GM12872 (cell line): ENCODE measurements around the gene CSAD.

Source experiments
- TF ChIP-seq, protein P1 (sequence below): IDR thresholded peaks from 3 replicates; pipeline ENCODE4 v1.5.1; 2011; ENCODE audit warnings: low read depth, mild to moderate bottlenecking, low read length, moderate library complexity; ENCODE audit not compliant: insufficient read depth

CSAD gene

DNA sequence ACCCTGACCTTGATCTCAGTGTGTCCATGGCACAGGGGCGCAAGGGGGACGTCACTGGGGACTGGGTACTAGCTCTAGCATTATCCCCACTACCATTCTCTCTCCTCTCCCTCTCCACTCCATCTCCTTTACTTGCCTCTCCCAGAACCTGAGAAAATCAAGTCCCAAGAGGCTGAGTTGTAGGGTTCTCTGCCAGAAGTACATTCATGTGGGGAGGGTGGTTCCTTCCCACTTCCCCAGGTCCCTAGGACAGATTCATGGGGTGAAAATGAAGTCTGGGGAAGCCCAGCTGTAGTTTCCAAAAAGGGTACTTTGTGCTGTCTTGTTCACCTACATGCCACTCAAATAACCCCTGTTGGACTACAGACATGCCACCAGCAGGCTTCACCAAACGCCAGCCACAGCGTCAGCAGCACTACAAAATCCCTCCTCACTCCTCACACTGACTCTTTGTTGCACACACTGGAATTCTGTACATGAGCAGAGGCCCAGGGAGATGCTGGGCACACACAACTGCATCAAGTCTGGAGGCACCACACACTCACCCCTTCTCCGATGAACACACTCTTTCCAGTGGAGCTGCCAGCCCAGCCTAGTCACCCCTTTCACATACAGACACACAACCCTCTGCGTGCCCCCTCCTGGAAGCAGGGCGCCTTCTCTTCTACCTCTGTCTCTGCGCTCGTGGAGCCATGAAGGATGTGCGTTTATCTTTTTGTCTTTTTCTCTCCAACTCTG, 44.3 kb upstream of the CSAD start:
- TF ChIP-seq, protein P1, sequence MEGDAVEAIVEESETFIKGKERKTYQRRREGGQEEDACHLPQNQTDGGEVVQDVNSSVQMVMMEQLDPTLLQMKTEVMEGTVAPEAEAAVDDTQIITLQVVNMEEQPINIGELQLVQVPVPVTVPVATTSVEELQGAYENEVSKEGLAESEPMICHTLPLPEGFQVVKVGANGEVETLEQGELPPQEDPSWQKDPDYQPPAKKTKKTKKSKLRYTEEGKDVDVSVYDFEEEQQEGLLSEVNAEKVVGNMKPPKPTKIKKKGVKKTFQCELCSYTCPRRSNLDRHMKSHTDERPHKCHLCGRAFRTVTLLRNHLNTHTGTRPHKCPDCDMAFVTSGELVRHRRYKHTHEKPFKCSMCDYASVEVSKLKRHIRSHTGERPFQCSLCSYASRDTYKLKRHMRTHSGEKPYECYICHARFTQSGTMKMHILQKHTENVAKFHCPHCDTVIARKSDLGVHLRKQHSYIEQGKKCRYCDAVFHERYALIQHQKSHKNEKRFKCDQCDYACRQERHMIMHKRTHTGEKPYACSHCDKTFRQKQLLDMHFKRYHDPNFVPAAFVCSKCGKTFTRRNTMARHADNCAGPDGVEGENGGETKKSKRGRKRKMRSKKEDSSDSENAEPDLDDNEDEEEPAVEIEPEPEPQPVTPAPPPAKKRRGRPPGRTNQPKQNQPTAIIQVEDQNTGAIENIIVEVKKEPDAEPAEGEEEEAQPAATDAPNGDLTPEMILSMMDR, result no peak

DNA sequence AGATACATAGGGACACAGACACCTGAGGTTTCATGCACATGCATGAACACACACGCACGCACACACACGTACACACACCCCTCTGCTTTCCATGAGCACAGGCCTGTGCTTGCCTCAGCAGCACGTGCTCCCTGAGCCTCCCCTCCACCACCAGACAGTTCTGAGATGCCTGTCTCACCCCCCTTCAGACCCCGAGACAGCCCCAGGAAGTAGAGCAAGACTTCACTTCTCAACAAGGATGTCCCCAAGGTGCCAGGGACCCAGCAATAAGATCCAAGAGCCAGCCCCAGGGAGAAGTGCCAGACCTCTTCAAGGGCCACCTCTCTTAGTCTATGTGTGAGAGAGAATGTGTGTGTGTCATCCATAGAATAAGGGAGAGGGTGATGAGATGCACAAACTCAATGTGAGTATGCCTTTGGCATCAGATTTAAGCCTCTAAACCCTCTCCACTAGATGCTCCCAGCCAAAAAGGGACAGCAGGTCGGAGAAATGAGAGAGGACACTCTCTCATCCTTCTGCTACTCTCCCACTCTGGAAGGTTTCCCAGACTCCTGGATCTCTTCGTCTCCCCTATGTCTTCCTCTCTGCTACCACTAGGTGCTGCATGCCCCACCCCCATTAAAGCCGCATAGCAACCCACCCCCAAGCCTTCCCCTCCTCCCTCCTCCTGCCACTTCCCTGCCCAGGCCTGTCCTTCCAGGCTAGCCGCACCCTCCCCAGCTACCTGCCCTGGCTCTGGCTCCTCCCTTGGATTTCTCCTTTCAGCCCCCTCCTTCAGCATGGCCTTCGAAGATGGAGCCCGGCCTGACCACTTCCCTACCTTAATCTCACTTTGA, 43.6 kb upstream of the CSAD start:
- TF ChIP-seq, protein P1, result peak; percentile 26; the same call in 1 of the 3 replicates

DNA sequence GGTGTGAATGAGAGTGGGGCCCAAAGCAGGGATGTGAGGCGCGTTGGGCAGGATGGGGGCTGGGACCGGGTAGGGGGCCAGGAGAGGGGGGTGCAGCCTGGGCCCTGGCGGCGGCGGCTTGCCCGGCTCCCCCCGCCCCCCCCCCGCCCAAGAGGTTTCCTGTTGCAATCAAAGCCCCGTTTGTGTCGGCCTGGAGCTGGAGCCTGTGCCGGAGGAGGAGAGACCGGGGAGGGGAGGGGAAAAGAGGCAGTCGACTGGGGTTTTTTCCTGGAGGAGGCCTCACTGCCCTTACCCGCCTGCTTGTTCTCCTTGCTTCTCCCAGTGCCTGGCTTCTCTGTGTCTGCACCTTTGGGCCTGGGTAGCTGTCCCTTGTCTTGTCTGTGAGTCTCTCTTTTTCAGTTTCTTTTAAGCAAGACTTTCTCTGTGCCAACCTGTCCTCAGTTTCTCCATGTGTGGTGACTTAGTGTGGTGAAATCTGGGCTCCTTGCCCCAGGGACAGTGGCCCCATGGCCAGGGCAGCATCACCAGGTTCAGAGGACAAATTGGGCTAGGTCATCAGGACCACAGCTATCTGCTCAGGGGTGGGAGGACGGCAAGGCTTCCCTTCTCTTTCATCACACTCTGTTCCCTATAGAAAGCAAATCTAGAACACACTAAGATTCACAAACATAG, 42.8 kb upstream of the CSAD start:
- TF ChIP-seq, protein P1, result no peak

DNA sequence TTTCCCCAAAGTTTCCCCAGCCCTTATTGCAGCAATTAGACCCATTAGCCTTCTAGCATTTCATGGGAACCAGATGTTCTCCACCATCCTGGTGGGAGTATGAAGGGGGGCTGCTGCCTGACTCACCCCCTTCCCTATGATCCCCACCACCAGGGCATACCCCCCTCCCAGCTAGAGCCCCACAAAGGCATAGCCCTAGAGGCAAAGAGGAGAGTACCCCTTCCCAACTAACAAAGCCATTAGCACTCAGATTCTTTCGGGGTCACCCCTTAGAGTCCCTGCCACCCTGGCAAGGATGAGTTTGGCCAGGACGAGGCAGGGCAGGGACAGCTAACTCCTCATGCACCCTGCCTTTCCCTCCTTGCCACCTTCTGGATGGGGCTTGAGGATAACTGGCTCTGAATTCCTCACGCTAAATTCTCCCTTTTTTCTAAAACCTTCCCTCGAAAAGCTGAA, 42.1 kb upstream of the CSAD start:
- TF ChIP-seq, protein P1, result no peak

DNA sequence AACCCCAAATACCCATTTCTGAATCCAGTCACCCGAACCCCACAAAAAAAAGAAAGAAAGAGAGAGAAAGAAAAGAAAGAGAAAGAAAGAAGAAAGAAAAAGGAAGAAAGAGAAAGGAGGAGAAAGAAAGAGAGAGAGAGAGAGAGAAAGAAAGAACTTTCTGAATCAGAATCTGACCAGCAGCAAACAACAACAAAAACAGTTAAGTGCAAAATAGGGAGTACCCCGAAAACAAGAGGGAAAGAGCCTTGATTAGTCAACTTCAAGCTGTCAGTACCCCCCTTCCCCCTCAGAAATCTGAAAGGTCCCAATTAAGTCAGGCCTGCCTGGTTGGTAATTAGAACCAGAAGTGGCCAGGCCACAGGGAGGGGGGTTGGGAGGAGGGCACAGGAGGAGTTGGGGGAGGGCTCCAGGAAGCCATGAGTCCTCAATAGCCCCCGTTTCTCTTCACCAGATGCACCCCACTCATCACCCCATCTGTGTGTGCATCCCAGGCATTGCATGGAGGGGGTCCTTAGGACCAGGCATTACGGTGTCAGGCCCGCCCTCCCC, 41.5 kb upstream of the CSAD start:
- TF ChIP-seq, protein P1, result no peak

DNA sequence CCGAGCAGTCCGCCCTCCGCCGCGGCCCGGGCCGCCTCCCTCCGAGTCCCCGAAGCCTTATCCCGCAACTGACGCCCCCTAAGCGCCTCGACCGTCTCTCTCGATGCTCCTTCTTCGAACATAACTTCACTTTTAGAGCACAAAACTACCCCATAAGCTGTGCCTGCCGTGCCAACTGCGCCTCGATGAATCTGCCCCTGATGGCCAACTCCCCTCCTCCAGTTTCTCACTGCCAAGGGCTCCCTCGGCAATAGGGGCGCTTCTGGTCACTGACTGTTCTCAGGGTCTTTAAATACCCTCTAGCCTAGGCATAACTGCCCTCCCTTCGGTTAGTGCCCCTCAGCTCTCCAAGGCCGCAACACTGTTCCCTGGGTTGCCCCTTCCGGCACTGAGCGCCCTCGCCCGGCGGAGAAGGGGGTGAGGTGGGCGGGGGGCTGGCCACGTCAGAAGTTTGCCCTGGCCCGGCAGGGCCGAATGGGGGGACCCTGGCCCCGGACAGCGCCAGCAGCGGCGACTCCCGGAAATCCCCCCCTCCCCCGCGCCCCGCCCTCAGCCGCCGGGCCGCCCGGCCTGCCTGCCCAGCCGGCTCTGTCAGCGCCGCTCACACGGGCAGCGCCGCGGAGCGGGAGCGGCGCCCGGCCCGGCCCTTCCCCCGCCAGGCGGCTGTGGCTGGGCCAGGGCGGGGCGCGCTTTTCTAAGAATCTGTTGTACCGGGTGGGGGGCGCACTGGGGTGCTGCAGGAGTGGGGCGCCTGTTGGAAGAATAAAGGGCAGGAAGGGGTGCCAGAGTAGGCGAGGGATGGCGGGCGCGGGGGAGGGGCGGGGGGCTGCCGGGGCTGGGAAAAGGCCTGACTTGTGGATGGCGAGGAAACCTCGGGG, 40.7 kb upstream of the CSAD start:
- TF ChIP-seq, protein P1, result peak; percentile 31; the same call in 2 of the 3 replicates
